ENCODE results near the gene CCDC180.

Gene CCDC180

GRCh38 chr9:97354637-97355036 is 47.2 kb downstream of the CCDC180 start:
- Histone ChIP-seq H3K36me3 (replicated peaks; ENCODE audit: low read depth, low read length) (no peaks in the 10 kb centered on the region), H3K27ac (ENCODE audit: low read length) (no peak overlapping the region), H3K9ac (ENCODE audit: low read length) (no peak overlapping the region), H3K79me2 (ENCODE audit: low read length) (no peaks in the 10 kb centered on the region), H3K4me1 (ENCODE audit: low read length) (no peaks in the 10 kb centered on the region), H3K4me3 (ENCODE audit: low read length) (no peak overlapping the region), H2AFZ (ENCODE audit: low read depth, low read length) (no peak overlapping the region), H3K4me2 (ENCODE audit: low read length) (no peak overlapping the region), H3K9me3 (ENCODE audit: insufficient read depth, low read length) (no peaks in the 10 kb centered on the region), H4K20me1 (ENCODE audit: insufficient read depth, low read length) (no peaks in the 10 kb centered on the region), H3K27me3 (ENCODE audit: low read depth, low read length) (no peaks in the 10 kb centered on the region)
- TF ChIP-seq, protein P1, sequence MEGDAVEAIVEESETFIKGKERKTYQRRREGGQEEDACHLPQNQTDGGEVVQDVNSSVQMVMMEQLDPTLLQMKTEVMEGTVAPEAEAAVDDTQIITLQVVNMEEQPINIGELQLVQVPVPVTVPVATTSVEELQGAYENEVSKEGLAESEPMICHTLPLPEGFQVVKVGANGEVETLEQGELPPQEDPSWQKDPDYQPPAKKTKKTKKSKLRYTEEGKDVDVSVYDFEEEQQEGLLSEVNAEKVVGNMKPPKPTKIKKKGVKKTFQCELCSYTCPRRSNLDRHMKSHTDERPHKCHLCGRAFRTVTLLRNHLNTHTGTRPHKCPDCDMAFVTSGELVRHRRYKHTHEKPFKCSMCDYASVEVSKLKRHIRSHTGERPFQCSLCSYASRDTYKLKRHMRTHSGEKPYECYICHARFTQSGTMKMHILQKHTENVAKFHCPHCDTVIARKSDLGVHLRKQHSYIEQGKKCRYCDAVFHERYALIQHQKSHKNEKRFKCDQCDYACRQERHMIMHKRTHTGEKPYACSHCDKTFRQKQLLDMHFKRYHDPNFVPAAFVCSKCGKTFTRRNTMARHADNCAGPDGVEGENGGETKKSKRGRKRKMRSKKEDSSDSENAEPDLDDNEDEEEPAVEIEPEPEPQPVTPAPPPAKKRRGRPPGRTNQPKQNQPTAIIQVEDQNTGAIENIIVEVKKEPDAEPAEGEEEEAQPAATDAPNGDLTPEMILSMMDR (IDR thresholded peaks at IDR 0.05; ENCODE audit: low read depth, low read length), result no peak
- no peak for TF ChIP-seq EZH2phosphoT487 (IDR thresholded peaks at IDR 0.05; ENCODE audit: low read depth)

DNA sequence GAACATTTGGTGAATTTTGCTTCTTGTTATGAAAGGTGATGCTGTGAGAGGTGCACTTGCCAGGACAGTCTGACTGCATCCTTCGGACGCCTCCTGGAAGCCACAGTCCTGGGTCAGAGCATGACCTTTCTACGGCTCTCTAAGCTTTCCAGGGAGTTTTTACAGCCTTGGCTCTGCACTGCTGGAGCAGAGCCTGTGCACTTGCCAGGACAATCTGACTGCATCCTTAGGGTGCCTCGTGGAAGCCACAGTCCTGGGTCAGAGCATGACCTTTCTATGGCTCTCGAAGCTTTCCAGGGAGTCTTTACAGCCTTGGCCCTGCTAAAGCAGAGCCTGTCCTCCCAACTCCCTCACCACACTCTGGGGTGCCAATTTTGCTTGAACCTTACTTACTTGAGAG is 49.6 kb downstream of the CCDC180 start:
- H3K27ac ChIP-seq (ENCODE audit: low read length), result no peak overlapping the region
- H3K9me3 ChIP-seq (ENCODE audit: insufficient read depth, low read length), result no peaks in the 10 kb centered on the region
- H3K9ac ChIP-seq (ENCODE audit: low read length), result no peak overlapping the region
- no peaks in the 10 kb centered on the region for H3K27me3 ChIP-seq (ENCODE audit: low read depth, low read length)
- H3K4me1 ChIP-seq (ENCODE audit: low read length), result no peaks in the 10 kb centered on the region
- no peak overlapping the region for H3K4me3 ChIP-seq (ENCODE audit: low read length)
- no peak overlapping the region for H3K4me2 ChIP-seq (ENCODE audit: low read length)
- H2AFZ ChIP-seq (ENCODE audit: low read depth, low read length), result no peak overlapping the region
- no peaks in the 10 kb centered on the region for H4K20me1 ChIP-seq (ENCODE audit: insufficient read depth, low read length)
- no peaks in the 10 kb centered on the region for H3K79me2 ChIP-seq (ENCODE audit: low read length)
- no peak for TF ChIP-seq EZH2phosphoT487 (IDR thresholded peaks at IDR 0.05; ENCODE audit: low read depth)
- TF ChIP-seq, protein P1 (IDR thresholded peaks at IDR 0.05; ENCODE audit: low read depth, low read length), result no peak
- no peaks in the 10 kb centered on the region for H3K36me3 ChIP-seq (replicated peaks; ENCODE audit: low read depth, low read length)

Measured in OCI-LY3 (cell line).